ENCODE results near the gene ANKZF1.

DNA sequence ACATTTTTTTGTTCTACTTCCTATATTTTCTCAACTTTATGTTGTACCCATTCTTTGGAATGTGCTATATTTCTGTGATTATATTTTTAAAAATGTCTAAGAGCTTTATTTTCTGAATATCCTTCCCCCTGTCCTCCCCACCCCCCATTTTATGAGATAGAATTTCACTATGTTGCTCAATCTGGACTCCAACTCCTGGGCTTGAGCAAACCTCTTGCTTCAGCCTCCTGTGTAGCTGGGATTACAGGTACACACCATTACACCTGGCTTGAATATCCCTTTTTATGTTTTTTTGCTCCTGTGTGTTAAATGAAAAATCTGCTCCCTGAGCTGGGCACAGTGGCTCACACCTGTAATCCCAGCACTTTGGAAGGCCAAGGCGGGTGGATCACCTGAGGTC, 32.2 kb upstream of the ANKZF1 start:
- TF ChIP-seq RAD21 (IDR thresholded peaks at IDR 0.05; ENCODE audit: low read depth) (no peak), EP300 (IDR thresholded peaks at IDR 0.05; ENCODE audit: borderline replicate concordance) (no peak), CREB1 (IDR thresholded peaks at IDR 0.05; ENCODE audit: low read depth) (no peak), FOXM1 (IDR thresholded peaks at IDR 0.05; ENCODE audit: borderline replicate concordance, low read depth) (no peak), TCF12 (IDR thresholded peaks at IDR 0.05; ENCODE audit: low read depth) (no peak), TAF1 (IDR thresholded peaks at IDR 0.05; ENCODE audit: low read depth) (no peak), EGR1 (IDR thresholded peaks at IDR 0.05) (no peak), CEBPB (IDR thresholded peaks at IDR 0.05) (no peak), ZBTB7A (IDR thresholded peaks at IDR 0.05; ENCODE audit: low read depth) (no peak), NFIC (IDR thresholded peaks at IDR 0.05) (no peak), YY1 (IDR thresholded peaks at IDR 0.05; ENCODE audit: low read depth) (no peak)
- TF ChIP-seq, protein P1, sequence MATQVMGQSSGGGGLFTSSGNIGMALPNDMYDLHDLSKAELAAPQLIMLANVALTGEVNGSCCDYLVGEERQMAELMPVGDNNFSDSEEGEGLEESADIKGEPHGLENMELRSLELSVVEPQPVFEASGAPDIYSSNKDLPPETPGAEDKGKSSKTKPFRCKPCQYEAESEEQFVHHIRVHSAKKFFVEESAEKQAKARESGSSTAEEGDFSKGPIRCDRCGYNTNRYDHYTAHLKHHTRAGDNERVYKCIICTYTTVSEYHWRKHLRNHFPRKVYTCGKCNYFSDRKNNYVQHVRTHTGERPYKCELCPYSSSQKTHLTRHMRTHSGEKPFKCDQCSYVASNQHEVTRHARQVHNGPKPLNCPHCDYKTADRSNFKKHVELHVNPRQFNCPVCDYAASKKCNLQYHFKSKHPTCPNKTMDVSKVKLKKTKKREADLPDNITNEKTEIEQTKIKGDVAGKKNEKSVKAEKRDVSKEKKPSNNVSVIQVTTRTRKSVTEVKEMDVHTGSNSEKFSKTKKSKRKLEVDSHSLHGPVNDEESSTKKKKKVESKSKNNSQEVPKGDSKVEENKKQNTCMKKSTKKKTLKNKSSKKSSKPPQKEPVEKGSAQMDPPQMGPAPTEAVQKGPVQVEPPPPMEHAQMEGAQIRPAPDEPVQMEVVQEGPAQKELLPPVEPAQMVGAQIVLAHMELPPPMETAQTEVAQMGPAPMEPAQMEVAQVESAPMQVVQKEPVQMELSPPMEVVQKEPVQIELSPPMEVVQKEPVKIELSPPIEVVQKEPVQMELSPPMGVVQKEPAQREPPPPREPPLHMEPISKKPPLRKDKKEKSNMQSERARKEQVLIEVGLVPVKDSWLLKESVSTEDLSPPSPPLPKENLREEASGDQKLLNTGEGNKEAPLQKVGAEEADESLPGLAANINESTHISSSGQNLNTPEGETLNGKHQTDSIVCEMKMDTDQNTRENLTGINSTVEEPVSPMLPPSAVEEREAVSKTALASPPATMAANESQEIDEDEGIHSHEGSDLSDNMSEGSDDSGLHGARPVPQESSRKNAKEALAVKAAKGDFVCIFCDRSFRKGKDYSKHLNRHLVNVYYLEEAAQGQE (IDR thresholded peaks at IDR 0.05; ENCODE audit: low read depth): no peak
- TF ChIP-seq, protein P2, sequence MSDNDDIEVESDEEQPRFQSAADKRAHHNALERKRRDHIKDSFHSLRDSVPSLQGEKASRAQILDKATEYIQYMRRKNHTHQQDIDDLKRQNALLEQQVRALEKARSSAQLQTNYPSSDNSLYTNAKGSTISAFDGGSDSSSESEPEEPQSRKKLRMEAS (IDR thresholded peaks at IDR 0.05): no peak
- TF ChIP-seq, protein P3, sequence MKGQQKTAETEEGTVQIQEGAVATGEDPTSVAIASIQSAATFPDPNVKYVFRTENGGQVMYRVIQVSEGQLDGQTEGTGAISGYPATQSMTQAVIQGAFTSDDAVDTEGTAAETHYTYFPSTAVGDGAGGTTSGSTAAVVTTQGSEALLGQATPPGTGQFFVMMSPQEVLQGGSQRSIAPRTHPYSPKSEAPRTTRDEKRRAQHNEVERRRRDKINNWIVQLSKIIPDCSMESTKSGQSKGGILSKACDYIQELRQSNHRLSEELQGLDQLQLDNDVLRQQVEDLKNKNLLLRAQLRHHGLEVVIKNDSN (IDR thresholded peaks at IDR 0.05): no peak

Data from Ishikawa (cell line).